Measurements from ENCODE around the gene SYNM. TPM values are rescaled to one million over a fixed set of nuclear protein-coding genes. Genes with fewer than 3 reads are reported as not detected.

SYNM gene
- total and polyA plus RNA-seq, 2 of the 8 experiments (the other 6 are each of a cell fraction or from before 2014, with no cell fraction given), result 0.89 to 2.0 TPM

DNA sequence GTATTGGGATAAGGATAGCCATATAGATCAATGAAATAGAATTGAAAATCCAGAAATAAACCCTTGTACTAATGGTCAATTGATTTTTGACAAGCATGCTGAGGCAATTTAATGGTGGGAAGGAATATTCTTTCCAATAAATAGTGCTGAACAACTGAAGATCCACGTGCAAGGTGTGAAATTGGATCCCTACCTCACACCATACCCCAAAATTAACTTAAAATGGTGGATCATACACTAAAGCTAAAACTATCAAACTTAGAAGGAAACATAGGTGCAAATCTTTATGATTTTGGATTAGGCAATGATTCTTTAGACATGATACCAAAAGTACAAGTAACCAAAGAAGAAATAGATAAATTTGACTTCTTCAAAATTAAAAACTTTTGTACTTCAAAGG is 22.1 kb upstream of the SYNM start:
- CTCF ChIA-PET (ENCODE audit: partially characterized antibody), result interaction anchor here (1.3 kb wide), 2 partner anchors 13 to 23 kb away, joined by 4 read pairs; no protein-coding TSS in a partner anchor
- H3K27me3 ChIP-seq (replicated peaks in 1 of 4; ENCODE audit: control insufficient read depth in 3 of 4, extremely low read depth in 1 of 4, insufficient read depth in 3 of 4, low read length in 3 of 4), result no peaks in the 10 kb centered on the region
- TF ChIP-seq GABPA (IDR thresholded peaks at IDR 0.05; ENCODE audit: borderline replicate concordance, insufficient read depth, low read length), result no peak
- TF ChIP-seq EP300 (IDR thresholded peaks at IDR 0.05; ENCODE audit: borderline replicate concordance in 1 of 2, low read depth in 2 of 2, low read length in 2 of 2), result no peak
- TF ChIP-seq GTF2F1 (IDR thresholded peaks at IDR 0.05; ENCODE audit: borderline replicate concordance, low read depth, low read length), result no peak
- TF ChIP-seq RXRA (IDR thresholded peaks at IDR 0.05; ENCODE audit: insufficient read depth, low read depth, low read length), result no peak
- TF ChIP-seq POLR2A (IDR thresholded peaks at IDR 0.05; ENCODE audit: control extremely low read depth in 1 of 2, low read depth in 2 of 2, low read length in 2 of 2), result no peak
- TF ChIP-seq SRF (IDR thresholded peaks at IDR 0.05; ENCODE audit: low read depth, low read length), result no peak
- no peak for TF ChIP-seq CTBP2 (IDR thresholded peaks at IDR 0.05; ENCODE audit: borderline replicate concordance, insufficient read depth, insufficient read length, low read length)
- TF ChIP-seq CBX5 (IDR thresholded peaks at IDR 0.05; ENCODE audit: low read depth, low read length), result no peak
- TF ChIP-seq, protein P1, sequence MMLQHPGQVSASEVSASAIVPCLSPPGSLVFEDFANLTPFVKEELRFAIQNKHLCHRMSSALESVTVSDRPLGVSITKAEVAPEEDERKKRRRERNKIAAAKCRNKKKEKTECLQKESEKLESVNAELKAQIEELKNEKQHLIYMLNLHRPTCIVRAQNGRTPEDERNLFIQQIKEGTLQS (IDR thresholded peaks at IDR 0.05; ENCODE audit: insufficient read depth, low read depth, low read length), result no peak
- TF ChIP-seq SAP30 (IDR thresholded peaks at IDR 0.05; ENCODE audit: insufficient read depth, insufficient replicate concordance, low read length), result no peak
- no peak for TF ChIP-seq HDAC2 (IDR thresholded peaks at IDR 0.05; ENCODE audit: borderline replicate concordance in 1 of 2, low read depth in 2 of 2, low read length in 2 of 2)
- no peak for TF ChIP-seq BRCA1 (IDR thresholded peaks at IDR 0.05; ENCODE audit: low read depth, low read length)
- no peak for TF ChIP-seq TBP (IDR thresholded peaks at IDR 0.05; ENCODE audit: low read depth, low read length)

More for the DNA sequence above, 22.1 kb upstream of the SYNM start:
- Histone ChIP-seq H4K8ac (ENCODE audit: extremely low read depth, insufficient read depth, low read length) (no peak overlapping the region), H3K4me1 (replicated peaks in 1 of 4; ENCODE audit: control insufficient read depth in 3 of 4, insufficient read depth in 4 of 4, low read length in 3 of 4) (no peaks in the 10 kb centered on the region), H2BK120ac (replicated peaks; ENCODE audit: low read depth, low read length) (no peak overlapping the region), H2BK15ac (ENCODE audit: low read length) (no peak overlapping the region), H3K79me2 (ENCODE audit: control insufficient read depth in 1 of 2, insufficient read depth in 2 of 2, low read length in 2 of 2) (no peaks in the 10 kb centered on the region), H2BK5ac (ENCODE audit: low read depth, low read length) (no peak overlapping the region), H3K36me3 (ENCODE audit: control insufficient read depth in 2 of 4, insufficient read depth in 4 of 4, low read length in 3 of 4) (no peaks in the 10 kb centered on the region), H3K9ac (replicated peaks in 1 of 4; ENCODE audit: extremely low read depth in 1 of 4, low read depth in 3 of 4, low read length in 3 of 4) (no peak overlapping the region), H3K56ac (replicated peaks; ENCODE audit: insufficient read length, low read depth, low read length) (no peak overlapping the region), H4K5ac (ENCODE audit: insufficient read length, low read depth, low read length) (no peak overlapping the region), H2BK20ac (ENCODE audit: low read length) (no peak overlapping the region), H2BK12ac (ENCODE audit: low read depth, low read length) (no peak overlapping the region), H3K14ac (ENCODE audit: insufficient read length) (no peak overlapping the region), H3K18ac (ENCODE audit: extremely low read depth, low read length) (no peak overlapping the region), H3K9me3 (ENCODE audit: insufficient read depth in 2 of 2, low read depth in 1 of 2, low read length in 1 of 2) (no peaks in the 10 kb centered on the region; a peak in 1 of 4 replicates), H3K23ac (ENCODE audit: insufficient read length) (no peak overlapping the region), H4K20me1 (replicated peaks in 1 of 2; ENCODE audit: control insufficient read depth in 1 of 2, insufficient read depth in 2 of 2, low read length in 2 of 2) (no peaks in the 10 kb centered on the region), H3K27ac (ENCODE audit: low read depth, low read length) (no peak overlapping the region), H3K23me2 (ENCODE audit: low read depth, low read length) (no peaks in the 10 kb centered on the region), H2AFZ (ENCODE audit: low read length) (no peak overlapping the region), H3K4me2 (ENCODE audit: insufficient read depth in 1 of 2, low read depth in 2 of 2, low read length in 2 of 2) (no peak overlapping the region), H3K4me3 (ENCODE audit: extremely low read depth in 1 of 4, insufficient read depth in 2 of 4, low read depth in 3 of 4, low read length in 4 of 4) (no peak overlapping the region), H3K4ac (replicated peaks; ENCODE audit: insufficient read length, low read depth, low read length) (no peak overlapping the region), H3K79me1 (ENCODE audit: low read depth, low read length) (no peaks in the 10 kb centered on the region), H2AK5ac (ENCODE audit: low read depth, low read length) (no peak overlapping the region), H4K91ac (replicated peaks; ENCODE audit: insufficient read length, low read length) (no peak overlapping the region)
- no peak for FAIRE-seq
- no peak for DNase-seq (ENCODE audit: low read depth in 1 of 2, low spot score in 2 of 2)
- 86% methylated on average over 1 of the region's 1 CpG; no CpG with 5 or more reads in 1 of the 2 experiments for WGBS, 2 experiments (ENCODE audit: extremely low coverage in 1 of 2, insufficient coverage in 1 of 2, insufficient read length in 1 of 2, insufficient replicate concordance in 2 of 2, low coverage in 1 of 2, low lambda C conversion rate in 2 of 2, missing lambda C conversion rate in 1 of 2)
- POLR2A ChIA-PET (ENCODE audit: partially characterized antibody), result no interaction called here
